ENCODE data around the gene KPNA4.
A peak's percentile ranks its signal among the peaks of the same experiment; 100 is the strongest.
"Not testable (repeated sequence)": the region's sequence is repeated elsewhere in the genome, so short reads cannot be mapped to it uniquely, and the experiment has no call there.

The KPNA4 gene

GRCh38 chr3:160577556-160578195 is 12.3 kb upstream of the KPNA4 start:
- peak; percentile 75 for TF ChIP-seq CTCF (conservative IDR thresholded peaks at IDR 0.05)

GRCh38 chr3:160577093-160577492 is 11.7 kb upstream of the KPNA4 start:
- TF ChIP-seq CTCF (conservative IDR thresholded peaks at IDR 0.05) = no peak
- no peak overlapping the region for H3K27ac ChIP-seq

More at GRCh38 chr3:160577556-160578195, 12.3 kb upstream of the KPNA4 start:
- H3K27ac ChIP-seq = no peak overlapping the region

GRCh38 chr3:160576621-160577020 is 11.2 kb upstream of the KPNA4 start:
- no peak for TF ChIP-seq CTCF (conservative IDR thresholded peaks at IDR 0.05)
- no peak overlapping the region for H3K27ac ChIP-seq

GRCh38 chr3:160575589-160575988 is 10.2 kb upstream of the KPNA4 start:
- H3K27ac ChIP-seq = no peak overlapping the region
- no peak for TF ChIP-seq CTCF (conservative IDR thresholded peaks at IDR 0.05)

- H3K27ac ChIP-seq = no peak overlapping the region
- TF ChIP-seq CTCF (conservative IDR thresholded peaks at IDR 0.05) = no peak
These were observed 9.3 kb upstream of the KPNA4 start for GRCh38 chr3:160574636-160575035.

GRCh38 chr3:160573955-160574525 is 8.7 kb upstream of the KPNA4 start:
- H3K27ac ChIP-seq = not testable (repeated sequence)

- TF ChIP-seq CTCF (conservative IDR thresholded peaks at IDR 0.05) = no peak
- H3K27ac ChIP-seq = no peak overlapping the region
These were observed 4.7 kb upstream of the KPNA4 start for GRCh38 chr3:160569894-160570652.

GRCh38 chr3:160568989-160569388 is 3.6 kb upstream of the KPNA4 start:
- H3K27ac ChIP-seq = no peak overlapping the region
- TF ChIP-seq CTCF (conservative IDR thresholded peaks at IDR 0.05) = no peak

Data from VCaP (cell line).